Pancreas (tissue), 10 donors: Measurements from ENCODE around the gene UGT1A9. TPM values are rescaled to one million over a fixed set of nuclear protein-coding genes. Genes with fewer than 3 reads are reported as not detected.

Source experiments
- ATAC-seq, 4 donors: fragments of 200-7000 bp; cut with Tn5 transposase; one replicate each; pipeline versions ENCODE4 v1.8.0 to v1.9.1; 2020; ENCODE audit warnings: mild to moderate bottlenecking in 4 of 4, moderate library complexity in 4 of 4
- DNase-seq, 6 donors: peaks; one replicate each; pipeline ENCODE4 v3.0.0-alpha.2; 2020
- FAIRE-seq: peaks from 2 replicates; lab custom pipeline; 2012; peaks lifted over from hg19 to GRCh38; lab: Jason Lieb, UNC
- H3K27ac ChIP-seq, 4 donors: fragments of 200-600 bp; sonication (generic); 1 replicate in 3 of 4; 2 replicates in 1 of 4; pipeline versions ENCODE4 v1.5.0 to v1.8.0; 2020
- H3K27me3 ChIP-seq, 4 donors: fragments of 200-600 bp; one replicate each; pipeline ENCODE4 v1.8.0; 2021
- H3K36me3 ChIP-seq, 3 donors: fragments of 200-600 bp; sonication (generic) in 1 of 3; one replicate each; pipeline versions ENCODE4 v1.5.0 to v1.8.0; 2020 to 2021
- H3K4me1 ChIP-seq, 3 donors: fragments of 200-600 bp; one replicate each; pipeline ENCODE4 v1.8.0; 2021
- H3K4me3 ChIP-seq, 4 donors: fragments of 200-600 bp; sonication (generic) in 2 of 4; one replicate each; pipeline versions ENCODE4 v1.5.0 to v1.8.0; 2020 to 2021
- H3K9me3 ChIP-seq, 4 donors: fragments of 200-600 bp; one replicate each; pipeline ENCODE4 v1.8.0; 2021
- WGBS, 2 donors: extraction: QIAGEN DNeasy Blood & Tissue Kit; methylation state at CpG; one replicate each; pipeline ENCODE4 v1.1.7; 2013; 5-methylcytosine and 5-hydroxymethylcytosine counted together
- intact Hi-C, 3 donors: fragments of 100-400 bp; cut with DNase I; formaldehyde crosslinking; loops; one replicate each; pipeline versions ENCODE4 v1.11.1 to v1.14.2; 2022
- polyA plus RNA-seq, 2 donors: library from polyadenylated mRNA; stranded (reverse); fragments of 200-250 nt; gene quantifications; one replicate each; pipeline ENCODE4 v1.2.3, GENCODE V29; 2013
- total RNA-seq, 6 donors: library from RNA; stranded (reverse); fragmentation: NEBNext Ultra II Directional in 4 of 6; extraction: Animal tissue kit (Norgen Biotek cat#: 25700) in 4 of 6; gene quantifications; one replicate each; pipeline versions ENCODE4 v1.2.1 to v1.2.4, GENCODE V29; 2021 to 2023
- TF ChIP-seq, protein P1 (sequence below), 4 donors: fragments of 200-600 bp; sonication (generic) in 3 of 4; IDR thresholded peaks; one replicate each; pipeline versions ENCODE4 v1.5.0 to v1.8.0; 2021; ENCODE audit warnings: antibody characterized with exemption in 4 of 4
- donor health status: healthy with polysubstance abuse.
- donor health status: DM: no; HTN: no; CAD: no; lungs with moderate emphysema.
- donor health status: DM: no; HTN: no; CAD: no.
- donor health status: control.
- donor health status: control.
- donor health status: Bipolar disorder and iron deficiency.
- donor health status: DM: yes; HTN: yes; CAD: no.
- donor health status: DM: no; HTN: no; CAD: no.
- donor health status: DM: no; HTN: no; CAD: no.
- donor health status: DM: yes; HTN: yes; CAD: no.

The UGT1A9 gene
- total and polyA plus RNA-seq, 8 donors, result 0.09 TPM; not detected in 7

DNA sequence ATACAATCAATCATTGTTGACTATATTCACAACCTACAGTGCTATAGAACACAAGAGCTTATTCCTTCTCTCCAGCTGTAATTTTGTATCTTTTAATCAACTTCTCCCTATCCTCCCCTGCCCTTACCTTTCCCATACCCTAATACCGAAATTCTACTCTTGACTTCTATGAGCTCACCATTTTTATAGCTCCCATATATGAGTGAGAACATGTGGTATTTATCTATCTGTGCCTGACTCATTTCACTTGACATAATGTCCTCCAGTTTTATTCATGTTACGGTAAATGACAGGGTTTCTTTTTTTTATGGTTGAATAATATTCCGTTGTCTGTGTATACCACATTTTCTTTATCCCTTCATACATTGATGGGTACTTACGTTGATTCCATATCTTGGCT, 109.1 kb downstream of the UGT1A9 start:
- no peak for FAIRE-seq

DNA sequence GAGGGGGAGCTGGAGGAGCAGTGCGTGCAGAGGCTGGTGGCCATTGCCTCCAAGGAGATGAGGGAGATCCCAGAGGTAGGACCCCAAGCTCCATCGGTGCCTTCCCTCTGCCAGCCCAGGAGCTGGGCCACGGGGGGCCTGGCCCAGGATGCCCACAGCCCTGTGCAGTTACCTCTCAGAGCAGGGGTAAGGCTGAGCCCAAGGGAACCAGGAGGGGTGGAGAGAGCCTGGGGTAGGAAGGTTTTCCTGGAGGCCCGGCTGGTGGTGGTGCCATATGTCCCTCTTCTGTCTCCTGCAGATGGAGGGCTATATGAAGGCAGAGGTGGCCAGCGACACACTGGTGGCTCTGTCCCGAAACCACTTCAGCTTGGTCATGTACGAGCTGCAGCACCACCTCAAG, 117.9 kb downstream of the UGT1A9 start:
- H3K4me1 ChIP-seq, result no peaks in the 10 kb centered on the region
- H3K4me3 ChIP-seq, result no peak overlapping the region
- no peak for ATAC-seq
- DNase-seq, result no peak
- no peak overlapping the region for H3K27ac ChIP-seq
- TF ChIP-seq, protein P1, sequence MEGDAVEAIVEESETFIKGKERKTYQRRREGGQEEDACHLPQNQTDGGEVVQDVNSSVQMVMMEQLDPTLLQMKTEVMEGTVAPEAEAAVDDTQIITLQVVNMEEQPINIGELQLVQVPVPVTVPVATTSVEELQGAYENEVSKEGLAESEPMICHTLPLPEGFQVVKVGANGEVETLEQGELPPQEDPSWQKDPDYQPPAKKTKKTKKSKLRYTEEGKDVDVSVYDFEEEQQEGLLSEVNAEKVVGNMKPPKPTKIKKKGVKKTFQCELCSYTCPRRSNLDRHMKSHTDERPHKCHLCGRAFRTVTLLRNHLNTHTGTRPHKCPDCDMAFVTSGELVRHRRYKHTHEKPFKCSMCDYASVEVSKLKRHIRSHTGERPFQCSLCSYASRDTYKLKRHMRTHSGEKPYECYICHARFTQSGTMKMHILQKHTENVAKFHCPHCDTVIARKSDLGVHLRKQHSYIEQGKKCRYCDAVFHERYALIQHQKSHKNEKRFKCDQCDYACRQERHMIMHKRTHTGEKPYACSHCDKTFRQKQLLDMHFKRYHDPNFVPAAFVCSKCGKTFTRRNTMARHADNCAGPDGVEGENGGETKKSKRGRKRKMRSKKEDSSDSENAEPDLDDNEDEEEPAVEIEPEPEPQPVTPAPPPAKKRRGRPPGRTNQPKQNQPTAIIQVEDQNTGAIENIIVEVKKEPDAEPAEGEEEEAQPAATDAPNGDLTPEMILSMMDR (IDR thresholded peaks at IDR 0.05), result no peak
- no peaks in the 10 kb centered on the region for H3K9me3 ChIP-seq
- WGBS, 2 donors, result 85 to 89% methylated on average over 7 of the region's 7 CpGs
- H3K27me3 ChIP-seq, result no peaks in the 10 kb centered on the region
- no peaks in the 10 kb centered on the region for H3K36me3 ChIP-seq
- no peak for FAIRE-seq
- intact Hi-C loops, result no loop called here

More for the DNA sequence above, 109.1 kb downstream of the UGT1A9 start:
- Histone ChIP-seq H3K4me3 (no peak overlapping the region), H3K27ac (no peak overlapping the region), H3K4me1 (no peaks in the 10 kb centered on the region), H3K27me3 (no peaks in the 10 kb centered on the region), H3K9me3 (no peaks in the 10 kb centered on the region), H3K36me3 (no peaks in the 10 kb centered on the region)
- intact Hi-C loops, result no loop called here
- TF ChIP-seq, protein P1 (IDR thresholded peaks at IDR 0.05), result no peak
- WGBS, 2 donors, result 71 to 83% methylated on average over 4 of the region's 4 CpGs
- DNase-seq (no peak), ATAC-seq (no peak)

DNA sequence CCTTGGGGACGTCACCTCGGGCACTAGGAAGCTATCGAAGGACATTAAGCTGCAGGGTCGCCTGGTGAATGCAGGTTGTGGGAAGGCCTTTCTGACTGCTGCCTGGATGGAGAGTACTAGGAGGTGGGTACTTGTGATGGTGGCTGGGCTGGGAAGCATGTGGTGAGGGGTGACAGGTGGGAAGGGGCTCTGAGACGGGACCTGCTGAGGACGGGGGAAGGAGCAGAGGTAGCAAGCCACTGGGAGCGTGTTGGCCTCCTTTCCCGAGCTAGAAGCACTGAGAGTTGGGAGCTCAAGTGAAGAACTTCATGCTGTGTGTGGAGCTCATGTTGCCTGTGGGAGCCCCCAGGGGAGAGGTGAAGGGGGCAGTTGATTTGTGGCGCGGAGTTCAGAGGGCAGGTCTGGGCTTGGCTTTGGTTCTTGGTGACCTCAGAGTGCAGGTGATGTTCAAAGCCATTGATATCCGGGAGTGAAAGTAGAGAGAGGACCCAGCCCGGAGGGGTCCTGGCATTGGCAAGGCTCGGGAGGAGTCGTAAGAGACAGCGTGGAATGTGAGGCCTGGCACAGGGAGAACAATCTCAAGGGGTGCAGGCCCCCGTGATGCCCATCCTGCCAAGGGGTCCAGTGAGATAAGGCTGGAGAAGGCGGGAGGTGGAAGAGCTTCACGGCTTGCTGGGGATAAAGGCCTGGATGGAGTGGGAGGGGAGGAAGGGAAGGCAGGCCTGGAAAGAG, 119.6 kb downstream of the UGT1A9 start:
- intact Hi-C loops, result no loop called here
- H3K27me3 ChIP-seq, result no peaks in the 10 kb centered on the region
- FAIRE-seq, result no peak
- no peaks in the 10 kb centered on the region for H3K4me1 ChIP-seq
- no peak for DNase-seq
- 68 to 72% methylated on average over 18 of the region's 18 CpGs for WGBS, 2 donors
- no peak overlapping the region for H3K4me3 ChIP-seq
- ATAC-seq, result no peak
- TF ChIP-seq, protein P1 (IDR thresholded peaks at IDR 0.05), result no peak
- no peaks in the 10 kb centered on the region for H3K36me3 ChIP-seq
- H3K9me3 ChIP-seq, result no peaks in the 10 kb centered on the region
- no peak overlapping the region for H3K27ac ChIP-seq

DNA sequence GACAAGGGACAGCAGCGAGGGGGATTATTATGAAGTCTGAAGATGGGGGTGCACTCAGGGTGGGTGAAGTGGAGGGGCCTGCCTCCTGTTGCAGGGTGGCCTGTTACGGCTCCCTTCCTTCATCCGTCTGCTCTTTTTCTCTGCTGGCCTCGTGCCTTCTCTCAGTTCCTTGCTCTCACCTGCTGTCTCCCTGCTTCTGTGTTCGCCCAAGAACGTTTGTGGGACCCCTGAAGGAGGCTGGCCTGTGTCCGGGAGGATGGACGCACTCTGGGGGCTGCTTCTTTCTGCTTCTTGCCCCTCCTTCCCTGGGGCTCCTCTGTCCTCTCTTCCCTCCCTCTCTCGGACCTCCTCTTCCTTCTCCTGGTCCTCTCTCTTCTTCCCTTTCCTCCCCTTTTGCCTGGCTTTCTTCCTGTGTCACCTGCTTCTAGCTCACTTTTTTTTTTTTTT, 120.2 kb downstream of the UGT1A9 start:
- TF ChIP-seq, protein P1 (IDR thresholded peaks at IDR 0.05), result no peak
- intact Hi-C loops, result no loop called here
- no peak for ATAC-seq
- Histone ChIP-seq H3K27ac (no peak overlapping the region), H3K36me3 (no peaks in the 10 kb centered on the region), H3K4me1 (no peaks in the 10 kb centered on the region), H3K4me3 (no peak overlapping the region), H3K9me3 (no peaks in the 10 kb centered on the region), H3K27me3 (no peaks in the 10 kb centered on the region)
- 60% methylated on average over 8 to 9 of the region's 9 CpGs for WGBS, 2 donors
- DNase-seq, result no peak
- no peak for FAIRE-seq

DNA sequence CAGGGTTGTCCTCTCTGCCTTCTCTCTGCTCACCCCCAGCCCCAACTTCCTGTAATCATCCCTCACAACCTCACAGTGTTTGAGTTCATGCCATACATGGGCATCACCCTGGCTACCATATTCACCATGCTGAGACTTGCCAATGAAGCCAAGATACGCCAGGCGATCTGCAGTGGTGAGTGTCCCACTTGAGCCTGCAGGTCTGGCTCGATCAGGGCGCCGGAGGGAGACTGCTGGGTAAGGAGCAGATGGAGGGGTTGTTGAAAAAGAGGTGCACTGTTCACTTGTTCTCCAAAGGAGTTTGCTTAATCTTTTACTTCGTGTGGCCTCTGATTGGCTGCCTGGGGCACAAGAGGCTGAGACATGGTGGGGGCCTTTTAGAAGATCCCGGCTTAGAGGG, 121.0 kb downstream of the UGT1A9 start:
- intact Hi-C loops, result no loop called here
- no peak overlapping the region for H3K4me3 ChIP-seq
- no peak overlapping the region for H3K27ac ChIP-seq
- no peaks in the 10 kb centered on the region for H3K4me1 ChIP-seq
- ATAC-seq (no peak), DNase-seq (no peak), FAIRE-seq (no peak)
- H3K9me3 ChIP-seq, result no peaks in the 10 kb centered on the region
- no peaks in the 10 kb centered on the region for H3K27me3 ChIP-seq
- no peaks in the 10 kb centered on the region for H3K36me3 ChIP-seq
- WGBS, 2 donors, result 75 to 91% methylated on average over 7 of the region's 7 CpGs
- TF ChIP-seq, protein P1 (IDR thresholded peaks at IDR 0.05), result no peak
